Gastrocnemius medialis (tissue), 4 donors: Measurements from ENCODE around the gene GALP.

ENCODE experiments used
- CTCF ChIP-seq, 5 experiments: fragments of 450-650 bp in 3 of 5; fragments of 200-600 bp in 2 of 5; sonication (generic) in 2 of 5; IDR thresholded peaks in 4 of 5; conservative IDR thresholded peaks in 1 of 5; 1 replicate in 4 of 5; 2 replicates in 1 of 5; pipeline ENCODE4 v1.5.1; 2016 to 2019; ENCODE audit warnings: antibody characterized with exemption in 5 of 5, mild to moderate bottlenecking in 3 of 5, moderate library complexity in 3 of 5
- POLR2A ChIP-seq, 2 donors: fragments of 450-650 bp; IDR thresholded peaks; one replicate each; pipeline ENCODE4 v1.6.1; 2017; ENCODE audit warnings: antibody characterized with exemption in 2 of 2, mild to moderate bottlenecking in 2 of 2, moderate library complexity in 2 of 2

- TF ChIP-seq CTCF (IDR thresholded peaks at IDR 0.05 in 4 of 5, conservative IDR thresholded peaks at IDR 0.05 in 1 of 5) (no peak), POLR2A (IDR thresholded peaks at IDR 0.05) (no peak)
These were observed 23.9 kb downstream of the GALP start for GRCh38 chr19:56199687-56200086.
